ENCODE data around the gene TOMM20L.

GRCh38 chr14:58415636-58416547, 20.2 kb downstream of the TOMM20L start:
- TF ChIP-seq CTCF (IDR thresholded peaks at IDR 0.05) (no peak), POLR2A (IDR thresholded peaks at IDR 0.05) (no peak)

All from Peyer's patch (tissue), 4 donors.